LNCaP clone FGC (cell line): ENCODE measurements around the gene PRRT4.

Experiments used
- DNase-seq: peaks from one replicate; pipeline ENCODE4 v3.0.0-alpha.2; 2011; ENCODE audit warnings: low read depth
- H3K4me3 ChIP-seq: 2 replicates; pipeline ENCODE4 v1.5.1; 2011; ENCODE audit warnings: mild to moderate bottlenecking, low read depth, low read length, control low read depth
- CTCF ChIP-seq: IDR thresholded peaks from 2 replicates; pipeline ENCODE4 v1.5.1; 2012; ENCODE audit warnings: mild to moderate bottlenecking; ENCODE audit not compliant: control insufficient read depth, insufficient read depth; ENCODE audit errors: extremely low read depth

PRRT4 gene

GRCh38 chr7:128393526-128394330, 32.2 kb upstream of the PRRT4 start:
- TF ChIP-seq CTCF: no peak
- H3K4me3 ChIP-seq: no peak overlapping the region
- DNase-seq: no peak

DNA sequence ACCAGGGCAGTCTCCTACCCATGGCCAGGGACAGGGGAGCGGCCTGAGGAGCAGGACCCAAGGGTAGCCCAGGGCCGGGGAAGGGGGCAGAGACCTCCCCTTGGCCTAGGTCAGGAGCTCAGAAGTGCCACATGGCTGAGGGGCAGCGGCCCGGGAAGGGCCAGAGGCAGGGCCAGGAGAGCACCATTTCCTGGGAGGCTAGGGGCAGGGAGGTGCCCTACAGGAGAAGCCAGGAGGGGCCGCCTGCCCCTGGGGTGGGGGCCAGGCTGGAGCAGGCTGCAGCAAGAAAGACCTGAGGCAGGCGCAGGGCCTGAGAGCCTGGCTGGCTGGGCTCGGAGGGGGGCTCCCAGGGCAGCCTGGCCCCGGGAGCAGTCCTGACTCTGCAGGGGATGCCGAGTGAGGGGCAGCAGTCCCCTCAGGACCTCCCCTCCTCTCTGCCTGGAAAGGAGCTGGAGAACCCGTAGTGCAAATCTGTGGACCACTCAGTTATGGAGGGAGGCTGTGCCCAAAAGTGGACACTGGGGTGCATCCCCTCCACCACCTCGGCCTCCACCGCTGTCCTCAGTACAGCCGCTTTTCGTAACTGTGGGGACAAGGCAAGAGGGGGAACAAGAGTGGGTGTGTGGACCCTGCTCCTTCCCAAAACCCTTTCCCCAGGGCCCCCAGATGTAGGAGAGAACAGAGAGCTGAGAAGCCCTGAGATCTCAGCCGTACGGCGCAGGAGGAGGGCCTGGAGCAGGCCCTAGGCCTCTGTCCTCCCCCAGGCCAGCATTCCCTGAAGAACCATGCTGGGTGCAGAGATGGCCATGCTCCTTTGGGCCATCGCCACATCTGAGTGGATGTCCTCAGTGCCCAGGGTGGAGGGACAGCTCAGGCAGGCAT, 31.2 kb upstream of the PRRT4 start:
- no peak for TF ChIP-seq CTCF
- DNase-seq: no peak
- no peak overlapping the region for H3K4me3 ChIP-seq

- DNase-seq: no peak
- no peak for TF ChIP-seq CTCF
- H3K4me3 ChIP-seq: no peak overlapping the region
These were observed 30.3 kb upstream of the PRRT4 start for GRCh38 chr7:128391805-128392204.

- no peak for TF ChIP-seq CTCF
- no peak for DNase-seq
- H3K4me3 ChIP-seq: no peak overlapping the region
These were observed 29.5 kb upstream of the PRRT4 start for GRCh38 chr7:128390871-128391565.

DNA sequence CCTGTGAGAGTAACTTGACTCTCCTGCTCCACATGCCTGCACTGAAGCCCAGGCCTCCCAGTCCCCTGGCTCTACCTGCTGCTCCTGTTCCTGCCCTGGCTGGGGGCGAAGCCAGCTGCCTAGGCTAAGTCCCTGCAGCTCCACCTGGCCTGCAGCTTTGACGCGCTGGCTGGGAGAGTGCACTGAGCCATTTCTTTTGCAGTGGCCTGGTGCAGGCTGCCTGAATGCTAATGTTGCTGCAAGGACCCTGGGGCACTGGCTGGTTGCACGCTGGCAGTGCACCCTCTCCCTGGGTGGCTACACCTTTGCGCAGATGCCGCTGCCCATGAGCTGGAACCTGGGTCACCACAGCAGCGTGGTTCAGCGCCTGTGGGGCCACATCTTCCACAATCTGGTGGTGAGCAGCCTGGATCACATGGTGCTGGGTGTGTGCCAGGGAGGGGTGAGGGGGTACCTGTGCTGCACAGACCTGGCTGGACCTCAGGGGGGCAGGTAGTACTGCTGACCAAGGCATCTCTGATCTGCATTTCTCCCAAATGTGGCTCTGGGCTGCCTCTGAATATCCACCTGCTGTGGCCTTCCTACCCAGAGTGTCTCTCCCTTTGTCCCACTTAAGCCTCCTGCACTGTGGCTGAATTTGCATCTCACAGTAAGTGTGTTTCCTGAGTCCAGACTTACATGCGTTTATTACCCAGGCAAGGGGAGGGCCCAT, 28.3 kb upstream of the PRRT4 start:
- DNase-seq: no peak
- no peak for TF ChIP-seq CTCF
- no peak overlapping the region for H3K4me3 ChIP-seq

DNA sequence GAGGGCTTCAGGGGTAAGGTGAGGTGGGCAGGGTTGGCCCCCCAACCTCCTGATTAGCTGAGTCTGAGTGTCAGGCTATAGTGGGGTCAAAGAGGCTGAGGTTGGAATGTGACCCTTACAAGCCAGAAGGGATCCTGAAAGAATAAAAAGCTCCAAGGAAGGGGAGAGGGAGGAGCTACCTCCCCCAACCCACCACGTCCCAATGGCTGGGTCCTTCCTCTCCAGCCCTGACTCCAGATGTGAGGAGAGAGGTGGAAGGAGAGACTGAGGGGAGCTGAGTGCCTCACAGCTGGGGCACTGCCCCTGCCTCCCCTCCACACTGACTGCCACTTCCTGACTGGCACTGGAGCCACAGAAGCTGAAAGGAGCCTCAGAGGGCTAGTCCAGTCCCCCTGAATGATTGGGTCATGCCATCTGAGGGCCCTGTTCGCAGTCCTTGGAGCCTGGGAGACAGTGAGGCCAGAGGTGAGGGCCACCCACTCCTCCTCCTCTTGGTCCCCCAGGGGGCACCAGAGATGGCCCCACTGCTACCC, 27.7 kb upstream of the PRRT4 start:
- DNase-seq: no peak
- TF ChIP-seq CTCF: no peak
- no peak overlapping the region for H3K4me3 ChIP-seq
